DOHH2 (cell line): ENCODE data around the gene BRINP1.

Source experiments
- CTCF ChIP-seq: fragments of 200-600 bp; sonication (generic); IDR thresholded peaks from one replicate; pipeline ENCODE4 v1.5.1; 2014; ENCODE audit warnings: antibody characterized with exemption, mild to moderate bottlenecking, low read depth, low read length; ENCODE audit not compliant: poor library complexity, severe bottlenecking
- EZH2phosphoT487 ChIP-seq: fragments of 200-600 bp; sonication (generic); IDR thresholded peaks from 2 replicates; pipeline ENCODE4 v1.6.1; 2017; ENCODE audit warnings: borderline replicate concordance, mild to moderate bottlenecking, antibody characterized with exemption, low read length, moderate library complexity, mixed read lengths

GRCh38 chr9:119181561-119181960, 187.7 kb downstream of the BRINP1 start:
- TF ChIP-seq CTCF = no peak
- no peak for TF ChIP-seq EZH2phosphoT487
